GM18858 (cell line): ENCODE measurements around the gene SREBF2.

Experiments used
- ATAC-seq: cut with Tn5 transposase; IDR thresholded peaks from one replicate; pipeline ENCODE4 v1.9.1; 2021; ENCODE audit not compliant: unreplicated experiment

The SREBF2 gene

GRCh38 chr22:41906822-41907221, 73.9 kb downstream of the SREBF2 start:
- no peak for ATAC-seq

GRCh38 chr22:41907436-41908401, 74.8 kb downstream of the SREBF2 start:
- ATAC-seq = no peak

- ATAC-seq = no peak
Measured at GRCh38 chr22:41908411-41909309, 75.8 kb downstream of the SREBF2 start.

- ATAC-seq = no peak
Measured at GRCh38 chr22:41909310-41910049, 76.6 kb downstream of the SREBF2 start.

- ATAC-seq = no peak
Measured at GRCh38 chr22:41910050-41911000, 77.4 kb downstream of the SREBF2 start.

GRCh38 chr22:41911001-41911611, 78.2 kb downstream of the SREBF2 start:
- ATAC-seq = no peak

GRCh38 chr22:41912338-41913039, 79.6 kb downstream of the SREBF2 start:
- ATAC-seq = no peak

- ATAC-seq = no peak
Measured at GRCh38 chr22:41913040-41913719, 80.3 kb downstream of the SREBF2 start.

GRCh38 chr22:41913842-41914534, 81.1 kb downstream of the SREBF2 start:
- ATAC-seq = no peak

GRCh38 chr22:41914611-41915034, 81.7 kb downstream of the SREBF2 start:
- ATAC-seq = no peak

- ATAC-seq = no peak
Measured at GRCh38 chr22:41915035-41915785, 82.3 kb downstream of the SREBF2 start, which contains the start of gene SHISA8. SHISA8 (minus strand) TSS chr22:41915074; CDS start chr22:41914667, 407 bp downstream.

- no peak for ATAC-seq
Measured at GRCh38 chr22:41915786-41916493, 83.0 kb downstream of the SREBF2 start.

- ATAC-seq = no peak
Measured at GRCh38 chr22:41916745-41917358, 83.9 kb downstream of the SREBF2 start.

GRCh38 chr22:41917375-41917902, 84.5 kb downstream of the SREBF2 start:
- ATAC-seq = no peak
